ENCODE results near the gene PLD3. TPM values are rescaled to one million over a fixed set of nuclear protein-coding genes. Genes with fewer than 3 reads are reported as not detected.
A peak's percentile ranks its signal among the peaks of the same experiment; 100 is the strongest.

Gene PLD3
- total RNA-seq, 1 donor from 2014 or later: 227 TPM

DNA sequence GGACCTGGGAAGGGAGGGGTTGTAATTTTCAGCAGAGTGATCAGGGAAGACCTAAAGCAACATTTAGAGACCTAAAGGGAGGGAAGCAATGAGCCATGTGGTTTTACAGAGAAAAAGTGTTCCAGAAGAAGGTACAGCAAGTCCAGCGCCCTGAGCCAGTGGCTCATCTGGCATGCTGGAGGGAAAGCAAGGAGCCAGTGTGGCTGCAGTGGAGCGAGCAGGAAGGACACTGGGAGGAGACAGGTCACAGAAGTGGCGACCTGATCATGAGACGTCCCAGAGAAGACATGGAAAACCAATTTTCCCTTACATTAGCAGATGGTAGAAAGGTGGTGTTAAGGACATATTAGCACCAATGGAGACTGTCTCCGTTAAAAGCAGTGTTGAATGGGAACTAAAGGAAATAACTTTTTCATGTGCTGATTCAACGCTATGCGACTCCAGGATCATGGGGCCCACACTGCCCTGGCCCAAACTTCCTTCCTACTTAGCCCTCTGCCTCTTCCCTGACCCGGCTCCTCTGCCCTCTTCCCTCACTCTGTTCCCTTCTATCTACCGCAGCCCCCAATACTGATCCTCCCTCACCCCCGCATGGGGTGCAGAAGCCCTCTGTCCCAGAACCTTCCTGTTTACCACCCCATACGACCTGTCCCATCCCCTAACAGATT lies 5.7 kb upstream of the PLD3 start:
- TF ChIP-seq, protein P1, sequence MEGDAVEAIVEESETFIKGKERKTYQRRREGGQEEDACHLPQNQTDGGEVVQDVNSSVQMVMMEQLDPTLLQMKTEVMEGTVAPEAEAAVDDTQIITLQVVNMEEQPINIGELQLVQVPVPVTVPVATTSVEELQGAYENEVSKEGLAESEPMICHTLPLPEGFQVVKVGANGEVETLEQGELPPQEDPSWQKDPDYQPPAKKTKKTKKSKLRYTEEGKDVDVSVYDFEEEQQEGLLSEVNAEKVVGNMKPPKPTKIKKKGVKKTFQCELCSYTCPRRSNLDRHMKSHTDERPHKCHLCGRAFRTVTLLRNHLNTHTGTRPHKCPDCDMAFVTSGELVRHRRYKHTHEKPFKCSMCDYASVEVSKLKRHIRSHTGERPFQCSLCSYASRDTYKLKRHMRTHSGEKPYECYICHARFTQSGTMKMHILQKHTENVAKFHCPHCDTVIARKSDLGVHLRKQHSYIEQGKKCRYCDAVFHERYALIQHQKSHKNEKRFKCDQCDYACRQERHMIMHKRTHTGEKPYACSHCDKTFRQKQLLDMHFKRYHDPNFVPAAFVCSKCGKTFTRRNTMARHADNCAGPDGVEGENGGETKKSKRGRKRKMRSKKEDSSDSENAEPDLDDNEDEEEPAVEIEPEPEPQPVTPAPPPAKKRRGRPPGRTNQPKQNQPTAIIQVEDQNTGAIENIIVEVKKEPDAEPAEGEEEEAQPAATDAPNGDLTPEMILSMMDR (IDR thresholded peaks at IDR 0.05; ENCODE audit: unreplicated experiment): no peak
- H3K4me1 Mint-ChIP-seq (ENCODE audit: unreplicated experiment): peaks cover 13% of the 10 kb centered on the region
- no peak for DNase-seq (ENCODE audit: low spot score)
- no peaks in the 10 kb centered on the region for H3K36me3 Mint-ChIP-seq (ENCODE audit: low read depth, unreplicated experiment)
- no peaks in the 10 kb centered on the region for H3K9me3 Mint-ChIP-seq (ENCODE audit: unreplicated experiment)
- H3K27me3 Mint-ChIP-seq (ENCODE audit: unreplicated experiment): no peaks in the 10 kb centered on the region
- peak overlapping the region; percentile 28 for H3K4me3 Mint-ChIP-seq (ENCODE audit: unreplicated experiment)
- H3K27ac Mint-ChIP-seq (ENCODE audit: unreplicated experiment): no peak overlapping the region

DNA sequence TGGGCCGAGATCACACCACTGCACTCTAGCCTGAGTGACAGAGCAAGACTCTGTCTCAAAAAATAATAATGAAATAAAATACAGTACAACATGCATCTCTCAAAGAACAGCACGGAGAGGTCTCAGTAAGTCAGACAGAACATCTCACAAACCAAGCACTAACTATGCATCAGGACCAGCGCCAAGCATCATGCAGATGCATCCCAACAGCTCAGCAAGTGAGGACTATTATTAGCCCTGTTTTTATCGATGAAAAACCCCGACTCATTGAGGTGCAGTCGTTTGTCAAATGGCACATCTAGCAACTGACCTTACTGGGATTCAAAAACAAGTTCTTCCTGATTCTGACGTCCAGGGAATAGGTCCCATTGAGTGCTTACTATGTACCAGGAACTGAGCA lies 4.1 kb upstream of the PLD3 start:
- H3K27ac Mint-ChIP-seq (ENCODE audit: unreplicated experiment): no peak overlapping the region
- no peak overlapping the region for H3K4me3 Mint-ChIP-seq (ENCODE audit: unreplicated experiment)
- peaks cover 8% of the 10 kb centered on the region for H3K27me3 Mint-ChIP-seq (ENCODE audit: unreplicated experiment)
- TF ChIP-seq, protein P1 (IDR thresholded peaks at IDR 0.05; ENCODE audit: unreplicated experiment): no peak
- no peaks in the 10 kb centered on the region for H3K9me3 Mint-ChIP-seq (ENCODE audit: unreplicated experiment)
- no peak for DNase-seq (ENCODE audit: low spot score)
- H3K36me3 Mint-ChIP-seq (ENCODE audit: low read depth, unreplicated experiment): peaks cover 7% of the 10 kb centered on the region
- peaks cover 20% of the 10 kb centered on the region for H3K4me1 Mint-ChIP-seq (ENCODE audit: unreplicated experiment)

DNA sequence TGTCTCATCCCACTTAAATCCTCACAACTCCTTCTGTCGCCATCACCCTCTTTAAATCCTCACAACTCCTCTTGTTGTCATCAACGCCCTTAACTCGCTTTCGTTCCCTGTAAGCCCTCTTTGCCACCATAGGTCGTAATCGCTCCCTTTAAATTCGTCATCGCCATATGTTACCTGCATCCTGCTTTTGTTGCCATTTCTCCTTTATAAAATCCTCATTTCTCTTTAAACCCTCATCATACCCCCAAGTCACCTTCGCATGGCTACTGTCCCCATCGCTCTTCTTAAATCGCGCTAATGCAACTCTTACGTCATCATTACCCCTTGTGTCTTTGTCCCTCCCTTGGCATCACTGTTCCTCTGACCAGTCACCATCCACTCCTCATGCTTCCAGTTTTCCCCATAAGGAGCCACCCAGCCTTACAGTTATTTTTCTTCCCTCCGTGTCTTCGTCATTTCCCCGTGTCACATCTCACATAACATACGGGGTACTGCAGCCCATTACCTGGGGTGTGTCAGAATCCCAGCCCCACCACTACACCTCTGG lies 539 bp downstream of the PLD3 start:
- TF ChIP-seq, protein P1 (IDR thresholded peaks at IDR 0.05; ENCODE audit: unreplicated experiment): no peak
- H3K4me3 Mint-ChIP-seq (ENCODE audit: unreplicated experiment): peak overlapping the region; percentile 97
- peaks cover 11% of the 10 kb centered on the region for H3K4me1 Mint-ChIP-seq (ENCODE audit: unreplicated experiment)
- peaks cover 8% of the 10 kb centered on the region for H3K27me3 Mint-ChIP-seq (ENCODE audit: unreplicated experiment)
- DNase-seq (ENCODE audit: low spot score): no peak
- peak overlapping the region; percentile 84 for H3K27ac Mint-ChIP-seq (ENCODE audit: unreplicated experiment)
- peaks cover 7% of the 10 kb centered on the region for H3K36me3 Mint-ChIP-seq (ENCODE audit: low read depth, unreplicated experiment)
- H3K9me3 Mint-ChIP-seq (ENCODE audit: unreplicated experiment): no peaks in the 10 kb centered on the region

DNA sequence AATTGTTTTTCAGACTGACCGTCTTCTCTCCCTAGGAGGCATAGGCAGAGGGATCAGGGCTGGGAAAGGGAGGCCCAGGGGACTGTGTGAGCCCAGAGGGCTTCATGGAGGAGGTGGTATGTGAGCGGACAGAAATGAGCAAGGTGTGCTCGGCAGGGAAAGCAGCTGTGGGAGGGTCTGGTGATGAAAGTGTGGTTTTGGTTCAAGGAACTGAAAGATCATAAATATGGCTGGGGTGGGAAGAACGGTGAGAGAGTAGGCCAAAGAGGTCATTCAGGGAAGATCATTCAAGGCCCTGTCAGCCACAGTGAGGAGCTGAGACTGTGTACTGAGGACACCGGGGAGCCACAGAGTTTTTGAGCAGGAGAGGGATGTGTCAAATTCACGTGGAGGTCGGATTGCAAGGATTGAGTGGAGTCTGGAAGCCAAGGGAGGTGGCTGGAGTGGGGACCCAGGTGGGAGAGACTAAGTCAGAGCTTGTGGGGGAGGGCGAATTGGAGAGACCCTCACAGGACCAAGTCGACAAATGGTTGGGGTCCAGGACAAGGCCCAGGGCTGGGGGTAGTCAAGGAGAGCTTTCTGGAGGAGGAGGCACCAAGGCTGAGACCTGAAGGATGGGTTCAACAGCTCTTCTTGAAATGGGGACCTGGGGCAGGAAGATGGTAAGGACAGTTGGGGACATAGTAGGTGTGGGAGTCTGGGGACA lies 7.6 kb downstream of the PLD3 start:
- DNase-seq (ENCODE audit: low spot score): no peak
- Mint-ChIP-seq H3K27me3 (ENCODE audit: unreplicated experiment) (peaks cover 2% of the 10 kb centered on the region), H3K4me3 (ENCODE audit: unreplicated experiment) (no peak overlapping the region), H3K36me3 (ENCODE audit: low read depth, unreplicated experiment) (peaks cover 4% of the 10 kb centered on the region), H3K4me1 (ENCODE audit: unreplicated experiment) (peaks cover 4% of the 10 kb centered on the region), H3K27ac (ENCODE audit: unreplicated experiment) (no peak overlapping the region), H3K9me3 (ENCODE audit: unreplicated experiment) (no peaks in the 10 kb centered on the region)
- TF ChIP-seq, protein P1 (IDR thresholded peaks at IDR 0.05; ENCODE audit: unreplicated experiment): no peak
